ENCODE results near the gene GALNT2. TPM values are rescaled to one million over a fixed set of nuclear protein-coding genes. Genes with fewer than 3 reads are reported as not detected.

The GALNT2 gene
- total and polyA plus RNA-seq, 9 of the 15 experiments (the other 6 are each of a cell fraction or from before 2014, with no cell fraction given), result 1.6 to 106 (median 51.9) TPM

GRCh38 chr1:230067871-230068620, 1.0 kb downstream of the GALNT2 start (continued):
- TF ChIP-seq HMGN3 (IDR thresholded peaks at IDR 0.05; ENCODE audit: borderline replicate concordance, extremely low read depth, insufficient read length, low read depth, low read length) (no peak), DDX20 (tag; IDR thresholded peaks at IDR 0.05; ENCODE audit: low read depth) (no peak), GTF3C2 (IDR thresholded peaks at IDR 0.05; ENCODE audit: borderline replicate concordance, extremely low read depth, insufficient read length) (no peak), HDAC8 (tag; IDR thresholded peaks at IDR 0.05) (no peak), LARP7 (IDR thresholded peaks at IDR 0.05) (no peak), CBFB (CRISPR knock-in tag; IDR thresholded peaks at IDR 0.05) (peak; percentile 51; the same call in 1 of the 2 replicates), TSHZ1 (CRISPR knock-in tag; IDR thresholded peaks at IDR 0.05) (no peak), SRSF9 (IDR thresholded peaks at IDR 0.05; ENCODE audit: borderline replicate concordance, low read depth, low read length) (no peak), ELF1 (tag; IDR thresholded peaks at IDR 0.05) (no peak), RBM17 (IDR thresholded peaks at IDR 0.05; ENCODE audit: borderline replicate concordance, low read depth, low read length) (no peak), SREBF2 (CRISPR knock-in tag; IDR thresholded peaks at IDR 0.05) (no peak), KLF16 (IDR thresholded peaks at IDR 0.05) (no peak), NELFE (IDR thresholded peaks at IDR 0.05; ENCODE audit: insufficient read depth, insufficient read length) (no peak), SMAD4 (CRISPR knock-in tag; conservative IDR thresholded peaks at IDR 0.05) (peak; percentile 44), ZNF282 (CRISPR knock-in tag; IDR thresholded peaks at IDR 0.05) (0 out of 2 replicates have a peak, but pooled peaks have one; percentile 50), SP1 (CRISPR knock-in tag; IDR thresholded peaks at IDR 0.05) (no peak), ATF4 (CRISPR knock-in tag; IDR thresholded peaks at IDR 0.05) (no peak), PKNOX1 (IDR thresholded peaks at IDR 0.05) (no peak), FOSL1 (tag; conservative IDR thresholded peaks at IDR 0.05) (peak; percentile 30; the same call in 1 of the 2 replicates)

All from K562 (cell line).